ENCODE data around the gene GIPC1. TPM values are rescaled to one million over a fixed set of nuclear protein-coding genes. Genes with fewer than 3 reads are reported as not detected.

The GIPC1 gene
- total and polyA plus RNA-seq, 8 donors, result 73.3 to 662 (median 122) TPM

DNA sequence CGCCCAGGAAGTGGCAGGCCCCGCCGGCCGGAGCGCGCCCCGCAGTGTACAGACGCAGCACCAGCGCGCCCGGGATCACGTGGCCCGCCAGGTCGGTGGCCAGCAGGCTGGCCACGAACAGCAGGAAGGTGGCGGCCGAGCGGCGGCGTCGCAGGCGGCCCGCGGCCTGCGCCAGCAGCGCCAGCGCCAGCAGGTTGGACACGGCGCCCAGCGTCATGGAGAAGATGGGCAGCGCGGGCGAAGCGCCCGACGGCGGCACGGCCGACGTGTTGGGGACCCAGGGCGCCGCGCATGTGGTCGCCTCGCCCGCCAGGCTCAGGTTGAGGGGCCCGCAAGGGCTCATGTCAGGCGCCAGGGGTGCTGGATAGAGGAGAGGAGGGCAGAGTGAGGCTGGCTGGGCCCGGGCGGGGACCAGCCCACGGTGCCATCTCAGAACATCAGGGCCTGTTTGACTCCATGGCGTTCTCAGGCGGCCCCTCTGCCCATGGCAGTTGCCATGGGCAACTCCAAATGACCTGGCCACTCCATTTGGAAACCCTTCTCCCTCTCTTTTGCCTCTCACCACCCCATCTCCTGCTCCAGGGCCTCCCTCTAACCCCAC, 21.8 kb downstream of the GIPC1 start:
- intact Hi-C loops (cut with DNase I; ENCODE audit: low total_unique reads), result no loop called here
- peak overlapping the region in 3 of 4 donors; percentile 16 to 46 (median 24) for H3K4me3 ChIP-seq
- peaks cover 32 to 47% (median 45%) of the 10 kb centered on the region in 4 donors for H3K36me3 ChIP-seq
- H3K27me3 ChIP-seq, result peaks cover 0 to 47% (median 29%) of the 10 kb centered on the region in 3 donors
- WGBS, 5 donors, result 22 to 42% (median 26%) methylated on average over 19 to 53 of the region's 53 CpGs
- peak overlapping the region in 2 of 5 donors; percentile 73 to 82 for H3K27ac ChIP-seq
- peaks cover 61 to 69% (median 66%) of the 10 kb centered on the region in 4 donors for H3K4me1 ChIP-seq
- DNase-seq, result peak; percentile 59 to 73
- H3K9me3 ChIP-seq, result no peaks in the 10 kb centered on the region
- TF ChIP-seq EP300 (IDR thresholded peaks at IDR 0.05) (no peak), POLR2A (IDR thresholded peaks at IDR 0.05) (no peak), POLR2AphosphoS5 (IDR thresholded peaks at IDR 0.05) (no peak)
- TF ChIP-seq, protein P1, sequence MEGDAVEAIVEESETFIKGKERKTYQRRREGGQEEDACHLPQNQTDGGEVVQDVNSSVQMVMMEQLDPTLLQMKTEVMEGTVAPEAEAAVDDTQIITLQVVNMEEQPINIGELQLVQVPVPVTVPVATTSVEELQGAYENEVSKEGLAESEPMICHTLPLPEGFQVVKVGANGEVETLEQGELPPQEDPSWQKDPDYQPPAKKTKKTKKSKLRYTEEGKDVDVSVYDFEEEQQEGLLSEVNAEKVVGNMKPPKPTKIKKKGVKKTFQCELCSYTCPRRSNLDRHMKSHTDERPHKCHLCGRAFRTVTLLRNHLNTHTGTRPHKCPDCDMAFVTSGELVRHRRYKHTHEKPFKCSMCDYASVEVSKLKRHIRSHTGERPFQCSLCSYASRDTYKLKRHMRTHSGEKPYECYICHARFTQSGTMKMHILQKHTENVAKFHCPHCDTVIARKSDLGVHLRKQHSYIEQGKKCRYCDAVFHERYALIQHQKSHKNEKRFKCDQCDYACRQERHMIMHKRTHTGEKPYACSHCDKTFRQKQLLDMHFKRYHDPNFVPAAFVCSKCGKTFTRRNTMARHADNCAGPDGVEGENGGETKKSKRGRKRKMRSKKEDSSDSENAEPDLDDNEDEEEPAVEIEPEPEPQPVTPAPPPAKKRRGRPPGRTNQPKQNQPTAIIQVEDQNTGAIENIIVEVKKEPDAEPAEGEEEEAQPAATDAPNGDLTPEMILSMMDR (IDR thresholded peaks at IDR 0.05), result no peak

DNA sequence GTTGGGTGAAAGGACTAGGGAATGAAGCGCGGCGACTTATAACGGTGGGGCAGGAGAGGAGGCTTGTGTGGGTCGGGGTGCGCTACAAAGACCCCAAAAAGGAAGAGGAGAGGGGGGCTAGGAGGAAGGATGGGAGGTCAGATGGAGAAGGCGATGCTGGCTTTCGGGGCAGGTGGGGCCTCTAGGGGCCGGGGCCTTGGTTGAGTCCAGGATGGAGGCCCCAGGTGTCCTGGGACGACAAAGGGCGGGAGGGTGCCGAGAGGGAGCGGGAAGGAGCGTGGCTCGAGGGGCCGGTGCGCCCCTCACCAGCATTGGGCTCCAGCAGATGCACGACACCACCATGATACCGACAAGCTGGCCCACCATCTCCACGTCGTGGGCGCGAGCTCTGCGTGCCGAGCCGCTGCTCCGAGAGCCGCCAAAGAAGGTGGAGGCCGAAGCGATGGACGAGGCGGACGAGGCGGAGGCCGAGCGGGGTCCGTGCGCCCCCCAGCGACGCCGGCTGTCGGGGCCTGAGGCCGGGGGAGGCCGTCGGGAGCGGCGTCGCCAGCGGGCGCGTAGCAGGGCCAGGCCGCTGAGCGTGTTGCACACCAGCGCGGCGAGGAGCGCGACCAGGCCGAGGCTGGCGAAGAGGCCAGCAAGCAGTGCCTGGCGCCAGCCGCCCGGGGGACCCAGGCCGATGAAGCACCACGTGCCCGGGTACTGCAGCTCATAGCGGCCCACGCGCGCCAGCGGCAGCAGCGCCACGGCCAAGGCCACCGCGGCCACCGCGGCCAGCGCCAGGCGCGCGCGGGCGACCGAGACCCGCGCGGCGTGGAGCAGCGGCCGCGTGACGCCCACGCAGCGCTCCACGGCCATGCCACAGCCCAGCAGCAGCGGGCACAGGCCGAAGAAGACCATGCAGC, 22.6 kb downstream of the GIPC1 start:
- Histone ChIP-seq H3K27ac (peak overlapping the region in 1 of 5 donors; percentile 82), H3K27me3 (peaks cover 0 to 47% (median 29%) of the 10 kb centered on the region in 3 donors), H3K36me3 (peaks cover 31 to 47% (median 45%) of the 10 kb centered on the region in 4 donors), H3K9me3 (no peaks in the 10 kb centered on the region), H3K4me3 (peak overlapping the region in 3 of 4 donors; percentile 16 to 46 (median 30)), H3K4me1 (peaks cover 61 to 69% (median 65%) of the 10 kb centered on the region in 4 donors)
- DNase-seq, result peak in 1 of 2 donors; percentile 62
- intact Hi-C loops (cut with DNase I; ENCODE audit: low total_unique reads), result no loop called here
- 10 to 37% (median 15%) methylated on average over 39 to 97 of the region's 97 CpGs for WGBS, 5 donors
- TF ChIP-seq POLR2A (IDR thresholded peaks at IDR 0.05) (no peak), POLR2AphosphoS5 (IDR thresholded peaks at IDR 0.05) (no peak), EP300 (IDR thresholded peaks at IDR 0.05) (no peak)
- TF ChIP-seq, protein P1 (IDR thresholded peaks at IDR 0.05), result no peak

- Histone ChIP-seq H3K27me3 (peaks cover 0 to 47% (median 29%) of the 10 kb centered on the region in 3 donors), H3K4me3 (peak overlapping the region; percentile 21 to 46 (median 30)), H3K36me3 (peaks cover 31 to 47% (median 45%) of the 10 kb centered on the region in 4 donors), H3K9me3 (no peaks in the 10 kb centered on the region), H3K27ac (peak overlapping the region in 3 of 5 donors; percentile 23 to 54 (median 34)), H3K4me1 (peaks cover 55 to 60% (median 58%) of the 10 kb centered on the region in 4 donors)
- TF ChIP-seq POLR2AphosphoS5 (IDR thresholded peaks at IDR 0.05), result peak in 1 of 3 donors; percentile 6
- TF ChIP-seq, protein P1 (IDR thresholded peaks at IDR 0.05), result peak in 6 of 7 experiments; percentile 54 to 99 (median 96)
- no peak for TF ChIP-seq EP300 (IDR thresholded peaks at IDR 0.05)
- intact Hi-C loops (cut with DNase I; ENCODE audit: low total_unique reads), result no loop called here
- peak; percentile 70 to 89 for DNase-seq
- 3 to 10% (median 6%) methylated on average over 24 to 66 of the region's 66 CpGs for WGBS, 5 donors
Observed at GRCh38 chr19:14472202-14472938, 23.6 kb downstream of the GIPC1 start.

Measured in stomach (tissue), 9 donors.